ENCODE measurements around the gene LMTK3.

- TF ChIP-seq EZH2phosphoT487 (IDR thresholded peaks at IDR 0.05; ENCODE audit: insufficient read depth, low read depth), result no peak
- no peak for TF ChIP-seq EZH2 (IDR thresholded peaks at IDR 0.05; ENCODE audit: insufficient read depth, poor library complexity, severe bottlenecking)
These were observed 60.8 kb downstream of the LMTK3 start for GRCh38 chr19:48450863-48451262.

Data from GM23248 (cell line).